HepG2 (cell line): ENCODE results near the gene MBNL3. TPM values are rescaled to one million over a fixed set of nuclear protein-coding genes. Genes with fewer than 3 reads are reported as not detected.

Experiments
- AGO1 ChIP-seq: fragments of 200-400 bp; formaldehyde crosslinking; IDR thresholded peaks from 2 replicates; pipeline ENCODE4 v1.6.1; 2017; ENCODE audit warnings: mild to moderate bottlenecking, low read depth, low read length, moderate library complexity; ENCODE audit not compliant: poor library complexity, severe bottlenecking
- DRAP1 ChIP-seq: IDR thresholded peaks from 2 replicates; pipeline ENCODE4 v1.6.1; 2016; ENCODE audit warnings: missing genetic modification reagents, missing compliant biosample characterization
- ELF1 ChIP-seq: sonication (generic); formaldehyde crosslinking; IDR thresholded peaks from 2 replicates; pipeline ENCODE4 v1.4.0; 2020; ENCODE audit warnings: missing genetic modification reagents
- ETV5 ChIP-seq: IDR thresholded peaks from 2 replicates; pipeline ENCODE4 v1.6.1; 2018; ENCODE audit warnings: missing biosample characterization, missing genetic modification reagents, inconsistent platforms, borderline replicate concordance
- FOXA3 ChIP-seq: IDR thresholded peaks from 2 replicates; pipeline ENCODE4 v1.6.1; 2016; ENCODE audit warnings: missing genetic modification reagents, missing compliant biosample characterization
- FUBP1 ChIP-seq: sonication (generic); formaldehyde crosslinking; IDR thresholded peaks from 2 replicates; pipeline ENCODE4 v1.5.1; 2020; ENCODE audit warnings: missing genetic modification reagents, mild to moderate bottlenecking, borderline replicate concordance
- HHEX ChIP-seq: IDR thresholded peaks from 2 replicates; pipeline ENCODE4 v1.6.1; 2016; ENCODE audit warnings: control low read depth
- HNF4G ChIP-seq, 2 experiments: sonication (generic) in 1 of 2; formaldehyde crosslinking in 1 of 2; IDR thresholded peaks; 2 replicates each; pipeline versions ENCODE4 v1.4.0 to v1.6.1; 2011 to 2020; ENCODE audit warnings: borderline replicate concordance in 2 of 2, low read depth in 2 of 2, mild to moderate bottlenecking in 2 of 2, low read length in 1 of 2, missing genetic modification reagents in 1 of 2, moderate library complexity in 1 of 2
- KDM1A ChIP-seq: IDR thresholded peaks from 2 replicates; pipeline ENCODE4 v1.6.1; 2016; ENCODE audit warnings: missing compliant biosample characterization
- MTA1 ChIP-seq: sonication (generic); formaldehyde crosslinking; IDR thresholded peaks from 2 replicates; pipeline ENCODE4 v1.4.0; 2020; ENCODE audit warnings: missing genetic modification reagents, mild to moderate bottlenecking, borderline replicate concordance
- PRDM15 ChIP-seq: sonication (generic); formaldehyde crosslinking; IDR thresholded peaks from 2 replicates; pipeline ENCODE4 v1.4.0; 2020; ENCODE audit warnings: missing genetic modification reagents
- RFXANK ChIP-seq: IDR thresholded peaks from 2 replicates; pipeline ENCODE4 v1.6.1; 2016
- RORA ChIP-seq: sonication (generic); formaldehyde crosslinking; IDR thresholded peaks from 2 replicates; pipeline ENCODE4 v1.5.0; 2020; ENCODE audit warnings: mild to moderate bottlenecking, missing genetic modification reagents, moderate library complexity
- RXRB ChIP-seq: IDR thresholded peaks from 2 replicates; pipeline ENCODE4 v1.6.1; 2016; ENCODE audit warnings: borderline replicate concordance, missing genetic modification reagents, missing compliant biosample characterization
- SAFB2 ChIP-seq: sonication (generic); formaldehyde crosslinking; IDR thresholded peaks from 2 replicates; pipeline ENCODE4 v1.5.1; 2020; ENCODE audit warnings: missing genetic modification reagents, low read depth, mild to moderate bottlenecking, borderline replicate concordance
- SMC3 ChIP-seq: IDR thresholded peaks from 2 replicates; pipeline ENCODE4 v1.6.1; 2011; ENCODE audit warnings: low read length, improper control_type of control experiment
- YEATS2 ChIP-seq: sonication (generic); formaldehyde crosslinking; IDR thresholded peaks from 2 replicates; pipeline ENCODE4 v1.4.0; 2020; ENCODE audit warnings: missing genetic modification reagents, borderline replicate concordance
- ZFP36 ChIP-seq: fragments of 150-350 bp; IDR thresholded peaks from 2 replicates; pipeline ENCODE4 v1.6.1; 2018; ENCODE audit warnings: borderline replicate concordance, low read length, low read depth; ENCODE audit not compliant: partially characterized antibody
- ZFP62 ChIP-seq: sonication (generic); formaldehyde crosslinking; IDR thresholded peaks from 2 replicates; pipeline ENCODE4 v1.4.0; 2020; ENCODE audit warnings: missing genetic modification reagents
- ZNF124 ChIP-seq: sonication (generic); formaldehyde crosslinking; IDR thresholded peaks from 2 replicates; pipeline ENCODE4 v1.4.0; 2020; ENCODE audit warnings: missing genetic modification reagents
- ZNF343 ChIP-seq: sonication (generic); formaldehyde crosslinking; IDR thresholded peaks from 2 replicates; pipeline ENCODE4 v1.4.0; 2020; ENCODE audit warnings: mild to moderate bottlenecking, missing genetic modification reagents
- ZNF441 ChIP-seq: sonication (generic); formaldehyde crosslinking; IDR thresholded peaks from 2 replicates; pipeline ENCODE4 v1.7.0; 2021; ENCODE audit warnings: missing genetic modification reagents, borderline replicate concordance
- ZNF484 ChIP-seq: sonication (generic); formaldehyde crosslinking; IDR thresholded peaks from 2 replicates; pipeline ENCODE4 v1.5.1; 2020; ENCODE audit warnings: mild to moderate bottlenecking, low read depth, missing genetic modification reagents, borderline replicate concordance
- ZNF501 ChIP-seq: sonication (generic); formaldehyde crosslinking; IDR thresholded peaks from 2 replicates; pipeline ENCODE4 v1.5.1; 2020; ENCODE audit warnings: mild to moderate bottlenecking, moderate library complexity, missing genetic modification reagents
- ZNF572 ChIP-seq: sonication (generic); formaldehyde crosslinking; IDR thresholded peaks from 2 replicates; pipeline ENCODE4 v1.5.1; 2020; ENCODE audit warnings: mild to moderate bottlenecking, missing genetic modification reagents
- ZNF644 ChIP-seq: IDR thresholded peaks from 2 replicates; pipeline ENCODE4 v1.6.1; 2016; ENCODE audit warnings: low read depth
- ZNF788 ChIP-seq: sonication (generic); formaldehyde crosslinking; IDR thresholded peaks from 2 replicates; pipeline ENCODE4 v1.5.0; 2020; ENCODE audit warnings: mild to moderate bottlenecking, missing genetic modification reagents, borderline replicate concordance
- polyA plus RNA-seq, 8 experiments: library from polyadenylated mRNA; depleted of rRNA in 3 of 8; stranded (reverse) in 7 of 8; unstranded in 1 of 8; fragments of >200 nt; fragmentation: Illumina TruSeq in 4 of 8; extraction: Trizol in 4 of 8; gene quantifications; 2 replicates each; pipeline versions ENCODE4 v1.2.1 to v1.2.3, GENCODE V29; 2011 to 2016; ENCODE audit warnings: low read depth in 4 of 8, missing spikeins in 1 of 8, mixed read lengths in 1 of 8; ENCODE audit not compliant: insufficient read depth in 1 of 8
- total RNA-seq, 5 experiments: library from RNA; depleted of rRNA; stranded (reverse); fragments of >200 nt; fragmentation: Illumina TruSeq; extraction: Trizol; gene quantifications; 2 replicates each; pipeline ENCODE4 v1.2.3, GENCODE V29; 2016; ENCODE audit warnings: low read depth in 1 of 5

MBNL3 gene
- total and polyA plus RNA-seq, 2 of the 13 experiments (the other 11 are each of a cell fraction or from before 2014, with no cell fraction given): 155 to 257 TPM

- TF ChIP-seq DRAP1 (CRISPR knock-in tag) (peak; percentile 46; the same call in 1 of the 2 replicates), FUBP1 (CRISPR knock-in tag) (no peak), ZNF572 (CRISPR knock-in tag) (no peak), HNF4G (IDR thresholded peaks at IDR 0.05; ENCODE audit: borderline replicate concordance, low read depth, low read length) (no peak), HNF4G (CRISPR knock-in tag; IDR thresholded peaks at IDR 0.05; ENCODE audit: borderline replicate concordance, low read depth) (no peak), ELF1 (peak; percentile 69), MTA1 (CRISPR knock-in tag) (no peak), SMC3 (peak; percentile 23; the same call in 1 of the 2 replicates), SAFB2 (CRISPR knock-in tag) (no peak), ZNF788 (no peak), ZNF441 (CRISPR knock-in tag) (no peak), FOXA3 (CRISPR knock-in tag) (peak; percentile 84), ZNF124 (no peak), AGO1 (no peak), ZFP36 (no peak), ZFP62 (CRISPR knock-in tag) (no peak), ZNF644 (CRISPR knock-in tag) (0 out of 2 replicates have a peak, but pooled peaks have one; percentile 24), KDM1A (no peak), ZNF484 (no peak), ZNF501 (CRISPR knock-in tag) (no peak), RFXANK (CRISPR knock-in tag) (no peak), HHEX (CRISPR knock-in tag) (no peak), ETV5 (CRISPR knock-in tag) (peak; percentile 62; the same call in 1 of the 2 replicates), ZNF343 (CRISPR knock-in tag) (no peak), RXRB (peak; percentile 89), PRDM15 (CRISPR knock-in tag) (no peak), RORA (CRISPR knock-in tag) (no peak), YEATS2 (no peak)
Measured at GRCh38 chrX:132491191-132491590, 2.4 kb upstream of the MBNL3 start (continued).
